GM06990 (cell line): ENCODE results near the gene RPS6KB2.

ENCODE experiments used
- DNase-seq: peaks from one replicate; pipeline ENCODE4 v3.0.0-alpha.2; 2011; ENCODE audit not compliant: insufficient read length; ENCODE audit errors: extremely low read depth
- H3K27me3 ChIP-seq: replicated peaks from 2 replicates; pipeline ENCODE4 v1.6.0; 2011; ENCODE audit warnings: low read length; ENCODE audit not compliant: control insufficient read depth, insufficient read depth
- H3K36me3 ChIP-seq: 2 replicates; pipeline ENCODE4 v1.5.1; 2011; ENCODE audit warnings: low read length; ENCODE audit not compliant: control insufficient read depth, insufficient read depth
- H3K4me3 ChIP-seq: replicated peaks from 2 replicates; pipeline ENCODE4 v1.5.1; 2011; ENCODE audit warnings: low read depth, mild to moderate bottlenecking, control low read depth, low read length
- TF ChIP-seq, protein P1 (sequence below): IDR thresholded peaks from 2 replicates; pipeline ENCODE4 v1.5.1; 2011; ENCODE audit warnings: low read length, control low read depth, mild to moderate bottlenecking, inconsistent platforms; ENCODE audit not compliant: insufficient read depth, poor library complexity, severe bottlenecking

RPS6KB2 gene

DNA sequence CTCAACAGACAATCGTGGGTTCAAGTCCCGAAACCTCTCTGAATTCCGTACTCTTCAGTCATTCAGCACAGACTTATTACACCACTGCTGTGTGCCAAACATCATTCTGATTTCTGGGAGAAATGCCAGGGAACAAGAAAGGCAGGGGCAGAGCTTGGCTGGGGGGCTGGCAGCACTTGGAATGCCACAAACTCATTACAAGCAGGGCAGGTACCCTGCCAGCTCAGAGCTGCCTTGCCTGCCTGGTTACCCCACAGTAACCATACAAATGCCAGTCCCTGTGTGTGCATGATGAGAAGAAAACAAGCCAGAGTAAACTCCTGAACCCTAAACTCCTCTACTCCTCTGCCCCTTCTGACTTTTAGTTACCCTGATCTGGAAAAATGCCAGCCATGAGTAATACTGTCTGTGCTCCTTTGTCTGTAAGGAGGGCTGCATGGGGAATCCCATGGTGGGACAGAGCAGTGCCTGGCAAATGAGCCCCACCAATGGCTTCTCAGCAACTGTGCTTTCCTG lies 43.4 kb upstream of the RPS6KB2 start:
- no peaks in the 10 kb centered on the region for H3K36me3 ChIP-seq
- TF ChIP-seq, protein P1, sequence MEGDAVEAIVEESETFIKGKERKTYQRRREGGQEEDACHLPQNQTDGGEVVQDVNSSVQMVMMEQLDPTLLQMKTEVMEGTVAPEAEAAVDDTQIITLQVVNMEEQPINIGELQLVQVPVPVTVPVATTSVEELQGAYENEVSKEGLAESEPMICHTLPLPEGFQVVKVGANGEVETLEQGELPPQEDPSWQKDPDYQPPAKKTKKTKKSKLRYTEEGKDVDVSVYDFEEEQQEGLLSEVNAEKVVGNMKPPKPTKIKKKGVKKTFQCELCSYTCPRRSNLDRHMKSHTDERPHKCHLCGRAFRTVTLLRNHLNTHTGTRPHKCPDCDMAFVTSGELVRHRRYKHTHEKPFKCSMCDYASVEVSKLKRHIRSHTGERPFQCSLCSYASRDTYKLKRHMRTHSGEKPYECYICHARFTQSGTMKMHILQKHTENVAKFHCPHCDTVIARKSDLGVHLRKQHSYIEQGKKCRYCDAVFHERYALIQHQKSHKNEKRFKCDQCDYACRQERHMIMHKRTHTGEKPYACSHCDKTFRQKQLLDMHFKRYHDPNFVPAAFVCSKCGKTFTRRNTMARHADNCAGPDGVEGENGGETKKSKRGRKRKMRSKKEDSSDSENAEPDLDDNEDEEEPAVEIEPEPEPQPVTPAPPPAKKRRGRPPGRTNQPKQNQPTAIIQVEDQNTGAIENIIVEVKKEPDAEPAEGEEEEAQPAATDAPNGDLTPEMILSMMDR = no peak
- no peak for DNase-seq
- no peak overlapping the region for H3K4me3 ChIP-seq
- no peaks in the 10 kb centered on the region for H3K27me3 ChIP-seq

GRCh38 chr11:67387069-67387468 lies 41.2 kb upstream of the RPS6KB2 start:
- Histone ChIP-seq H3K27me3 (no peaks in the 10 kb centered on the region), H3K4me3 (no peak overlapping the region), H3K36me3 (no peaks in the 10 kb centered on the region)
- DNase-seq = no peak
- TF ChIP-seq, protein P1 = no peak

DNA sequence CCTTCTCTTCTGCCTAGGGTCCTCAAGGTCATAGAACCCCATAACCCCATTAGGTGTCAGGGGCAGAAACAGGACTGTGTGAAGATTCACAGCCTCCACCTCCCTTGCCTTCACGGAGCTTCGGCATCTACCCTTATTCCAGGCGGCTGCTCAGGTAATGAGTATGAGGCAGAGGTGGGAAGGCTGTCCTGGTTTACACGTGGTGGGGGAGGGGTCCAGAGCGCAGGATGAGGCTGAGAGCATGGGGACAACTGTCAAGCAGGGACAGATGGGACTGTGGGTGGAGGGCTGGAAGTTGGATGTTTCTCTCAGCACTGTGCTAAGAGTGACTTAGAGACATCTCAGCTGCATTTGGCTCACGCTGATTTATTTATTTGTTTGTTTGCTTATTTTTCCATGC lies 40.8 kb upstream of the RPS6KB2 start:
- Histone ChIP-seq H3K4me3 (no peak overlapping the region), H3K27me3 (no peaks in the 10 kb centered on the region), H3K36me3 (no peaks in the 10 kb centered on the region)
- TF ChIP-seq, protein P1 = no peak
- DNase-seq = no peak

DNA sequence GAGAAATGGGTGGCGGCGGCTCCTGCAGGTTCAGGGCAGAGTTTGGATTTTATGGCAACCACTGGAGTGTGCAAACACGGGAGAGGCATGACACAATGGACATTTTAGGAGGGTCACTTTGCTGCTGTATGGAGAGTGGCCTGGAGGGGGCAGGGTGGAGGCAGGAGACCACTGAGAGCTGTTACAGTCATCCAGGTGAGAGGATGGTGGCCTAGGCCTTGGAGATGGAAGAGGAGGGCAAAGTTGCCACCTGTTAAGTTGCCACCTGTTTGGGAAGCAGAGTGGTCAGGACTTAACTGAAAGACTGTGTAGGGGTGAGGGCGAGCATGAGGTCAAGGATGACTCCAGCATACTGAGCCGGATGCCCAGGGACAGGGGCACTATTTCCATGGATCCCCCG lies 38.8 kb upstream of the RPS6KB2 start:
- TF ChIP-seq, protein P1 = peak; percentile 63
- Histone ChIP-seq H3K36me3 (peaks cover 2% of the 10 kb centered on the region; the same call in 1 of the 2 replicates), H3K27me3 (no peaks in the 10 kb centered on the region), H3K4me3 (no peak overlapping the region)
- no peak for DNase-seq

- Histone ChIP-seq H3K4me3 (peak overlapping the region; percentile 98), H3K36me3 (peaks cover 9% of the 10 kb centered on the region), H3K27me3 (no peaks in the 10 kb centered on the region)
- TF ChIP-seq, protein P1 = no peak
- no peak for DNase-seq
These were observed 37.4 kb upstream of the RPS6KB2 start for GRCh38 chr11:67390947-67391303.

DNA sequence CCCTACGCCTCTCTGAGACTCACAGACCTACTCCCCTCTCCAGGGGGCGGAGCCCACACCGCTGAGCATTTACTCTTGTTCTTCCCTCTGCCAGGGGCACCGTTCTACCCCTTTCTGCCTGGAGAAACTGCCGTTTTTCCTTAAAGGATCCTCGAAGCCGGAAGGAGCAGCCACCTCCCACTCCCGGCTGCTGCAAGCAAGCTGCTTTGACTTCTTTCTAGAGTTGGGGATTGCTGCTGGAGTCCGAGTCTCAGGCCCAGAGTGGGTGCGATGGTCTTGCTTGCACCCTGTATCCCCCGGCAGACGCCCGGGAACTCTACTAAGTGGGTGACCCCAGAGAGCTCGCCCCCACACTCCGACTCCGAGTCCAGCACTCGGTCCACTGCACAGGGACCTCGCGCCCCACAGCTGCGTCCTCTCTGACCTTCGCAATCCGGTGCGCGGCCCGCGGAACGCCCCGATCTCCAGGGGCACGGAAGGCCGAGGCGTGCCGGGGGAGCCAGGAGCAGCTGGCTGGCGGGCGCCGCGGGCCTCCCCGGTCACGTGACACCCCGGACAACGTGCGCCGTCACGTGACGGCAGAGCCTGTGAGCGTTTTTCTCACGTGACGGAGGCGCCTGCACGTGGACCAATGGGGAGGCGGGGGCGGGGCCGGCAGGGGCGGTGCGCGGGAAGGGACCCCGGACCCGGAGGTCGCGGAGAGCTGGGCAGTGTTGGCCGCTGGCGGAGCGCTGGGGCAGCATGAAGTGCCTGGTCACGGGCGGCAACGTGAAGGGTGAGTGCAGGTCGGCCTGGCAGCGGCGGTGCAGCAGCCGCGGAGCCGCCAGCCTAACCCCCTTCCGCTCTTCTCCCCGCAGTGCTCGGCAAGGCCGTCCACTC lies 36.8 kb upstream of the RPS6KB2 start, which contains the start of gene RAD9A:
RAD9A (plus strand) TSS at position 683 of the 879 bp plus-strand sequence; CDS start at position 742, 59 bp downstream.
- Histone ChIP-seq H3K36me3 (peaks cover 12% of the 10 kb centered on the region), H3K4me3 (peak within 1 kb of the TSS; percentile 98), H3K27me3 (no peaks in the 10 kb centered on the region)
- DNase-seq = peak; percentile 95
- TF ChIP-seq, protein P1 = no peak
